Panc1 (cell line): ENCODE data around the gene COPB1. TPM values are rescaled to one million over a fixed set of nuclear protein-coding genes. Genes with fewer than 3 reads are reported as not detected.

Experiments
- ATAC-seq: fragments of 200-7000 bp; cut with Tn5 transposase; 2 replicates; pipeline ENCODE4 v1.9.1; 2020; ENCODE audit warnings: mild to moderate bottlenecking, moderate library complexity
- BruUV-seq: library from RNA; stranded (reverse); fragments of 400-500 nt; replicated peaks from 2 replicates; lab custom pipeline; 2021; lab: Mats Ljungman, UMichigan
- CTCF ChIA-PET: fragments of 300-600 bp; sonication (Branson Sonifier 250); formaldehyde crosslinking; loops from one replicate; lab custom pipeline; 2022; ENCODE audit warnings: antibody characterized with exemption; lab: Charles Lee
- POLR2A ChIA-PET: fragments of 300-600 bp; sonication (Branson Sonifier 250); formaldehyde crosslinking; loops from one replicate; lab custom pipeline; 2022; ENCODE audit warnings: antibody characterized with exemption; lab: Charles Lee
- DNase-seq: peaks from one replicate; pipeline ENCODE4 v3.0.0-alpha.2; 2010; ENCODE audit warnings: low read depth, low spot score
- H3K27ac ChIP-seq: 2 replicates; pipeline ENCODE4 v1.5.1; 2011; ENCODE audit warnings: mild to moderate bottlenecking, low read length, inconsistent platforms
- H3K27me3 ChIP-seq: fragments of 200-500 bp; sonication (Bioruptor generic); 2 replicates; pipeline ENCODE4 v1.6.0; 2014; ENCODE audit warnings: low read length, inconsistent platforms; ENCODE audit not compliant: control insufficient read depth, insufficient read depth
- H3K36me3 ChIP-seq: fragments of 200-500 bp; sonication (Bioruptor generic); 2 replicates; pipeline ENCODE4 v1.5.1; 2014; ENCODE audit warnings: inconsistent platforms, mild to moderate bottlenecking, low read length, moderate library complexity; ENCODE audit not compliant: control insufficient read depth, insufficient read depth
- H3K4me1 ChIP-seq: 2 replicates; pipeline ENCODE4 v1.5.1; 2011; ENCODE audit warnings: inconsistent platforms, mild to moderate bottlenecking, low read length, moderate library complexity; ENCODE audit not compliant: control insufficient read depth, insufficient read depth
- H3K4me3 ChIP-seq, 2 experiments: 2 replicates each; pipeline ENCODE4 v1.5.1; 2011 to 2012; ENCODE audit warnings: low read depth in 2 of 2, low read length in 2 of 2, mild to moderate bottlenecking in 2 of 2, inconsistent platforms in 1 of 2, moderate library complexity in 1 of 2
- H3K9me3 ChIP-seq: fragments of 200-500 bp; sonication (Bioruptor generic); 2 replicates; pipeline ENCODE4 v1.5.1; 2014; ENCODE audit warnings: low read depth, mild to moderate bottlenecking, inconsistent platforms, low read length, moderate library complexity; ENCODE audit not compliant: control insufficient read depth, insufficient read depth
- CTCF ChIP-seq: fragments of 450-650 bp; IDR thresholded peaks from 2 replicates; pipeline ENCODE4 v1.5.1; 2017; ENCODE audit warnings: mild to moderate bottlenecking
- POLR2AphosphoS5 ChIP-seq: IDR thresholded peaks from 2 replicates; pipeline ENCODE4 v1.6.1; 2012; ENCODE audit warnings: mild to moderate bottlenecking, low read depth, low read length, moderate library complexity
- REST ChIP-seq, 2 experiments: IDR thresholded peaks; 2 replicates each; pipeline ENCODE4 v1.6.1; 2011 to 2012; ENCODE audit warnings: low read depth in 2 of 2, control low read depth in 1 of 2, low read length in 1 of 2, mild to moderate bottlenecking in 1 of 2, moderate library complexity in 1 of 2; ENCODE audit not compliant: insufficient read depth in 1 of 2
- SIN3A ChIP-seq: IDR thresholded peaks from 2 replicates; pipeline ENCODE4 v1.6.1; 2012; ENCODE audit warnings: low read depth, mild to moderate bottlenecking, low read length, moderate library complexity, borderline replicate concordance; ENCODE audit not compliant: insufficient read depth
- TCF7L2 ChIP-seq: IDR thresholded peaks from 2 replicates; pipeline ENCODE4 v1.6.1; 2011; ENCODE audit warnings: mild to moderate bottlenecking, low read depth, low read length, inconsistent platforms
- in situ Hi-C: cut with HindIII; loops from 2 replicates; pipeline ENCODE4 v1.10.0; 2016; ENCODE audit warnings: low sequenced_read_pairs, low pct_unique_long_range_greater_than_20kb
- intact Hi-C: fragments of 100-400 bp; cut with micrococcal nuclease; formaldehyde crosslinking; loops from one replicate; pipeline ENCODE4 v1.10.0; 2022; ENCODE audit not compliant: unreplicated experiment
- total RNA-seq: library from RNA; stranded (reverse); gene quantifications from one replicate; pipeline ENCODE4 v1.2.1, GENCODE V29; 2021; ENCODE audit not compliant: unreplicated experiment

Gene COPB1
- total RNA-seq, 1 experiment from 2014 or later, result 123 TPM

GRCh38 chr11:14424096-14424495 lies 75.5 kb downstream of the COPB1 start:
- no TSS peak for BruUV-seq
- POLR2A ChIA-PET, result no interaction called here
- DNase-seq (no peak), ATAC-seq (no peak)
- CTCF ChIA-PET, result no interaction called here
- Histone ChIP-seq H3K4me1 (peaks cover 11% of the 10 kb centered on the region), H3K27ac (peak overlapping the region; percentile 25; the same call in 1 of the 2 replicates), H3K4me3 (no peak overlapping the region), H3K27me3 (no peaks in the 10 kb centered on the region), H3K9me3 (no peaks in the 10 kb centered on the region), H3K36me3 (no peaks in the 10 kb centered on the region)
- TF ChIP-seq CTCF (no peak), TCF7L2 (no peak), REST (IDR thresholded peaks at IDR 0.05; ENCODE audit: insufficient read depth in 1 of 2, low read depth in 2 of 2, low read length in 1 of 2) (no peak), POLR2AphosphoS5 (no peak), SIN3A (no peak)
- intact Hi-C loops (no loop called here), in situ Hi-C loops (no loop called here)

- TF ChIP-seq SIN3A (no peak), CTCF (no peak), REST (IDR thresholded peaks at IDR 0.05; ENCODE audit: insufficient read depth in 1 of 2, low read depth in 2 of 2, low read length in 1 of 2) (no peak), POLR2AphosphoS5 (no peak), TCF7L2 (no peak)
- CTCF ChIA-PET, result no interaction called here
- in situ Hi-C loops, result no loop called here
Measured at GRCh38 chr11:14423633-14424032, 76.0 kb downstream of the COPB1 start.

More at GRCh38 chr11:14423633-14424032, 76.0 kb downstream of the COPB1 start:
- Histone ChIP-seq H3K4me3 (no peak overlapping the region), H3K27me3 (no peaks in the 10 kb centered on the region), H3K9me3 (no peaks in the 10 kb centered on the region), H3K36me3 (no peaks in the 10 kb centered on the region), H3K27ac (peak overlapping the region; percentile 39), H3K4me1 (peaks cover 11% of the 10 kb centered on the region)
- POLR2A ChIA-PET, result no interaction called here
- no TSS peak for BruUV-seq
- DNase-seq, result no peak
- intact Hi-C loops, result no loop called here
- ATAC-seq, result no peak
